Raji (cell line): ENCODE measurements around the gene SLC39A11.

Experiments used
- POLR2A ChIP-seq: IDR thresholded peaks from 2 replicates; pipeline ENCODE4 v1.6.1; 2011; ENCODE audit warnings: low read depth, low read length, control low read depth; ENCODE audit not compliant: insufficient read depth

Gene SLC39A11

GRCh38 chr17:72613806-72614292, 478.6 kb downstream of the SLC39A11 start:
- TF ChIP-seq POLR2A: no peak

GRCh38 chr17:72613396-72613795, 479.1 kb downstream of the SLC39A11 start:
- no peak for TF ChIP-seq POLR2A

GRCh38 chr17:72611172-72611571, 481.3 kb downstream of the SLC39A11 start:
- TF ChIP-seq POLR2A: no peak

GRCh38 chr17:72609501-72609900, 483.0 kb downstream of the SLC39A11 start:
- TF ChIP-seq POLR2A: no peak

- no peak for TF ChIP-seq POLR2A
Observed at GRCh38 chr17:72608436-72608835, 484.1 kb downstream of the SLC39A11 start.

GRCh38 chr17:72606656-72607055, 485.8 kb downstream of the SLC39A11 start:
- TF ChIP-seq POLR2A: no peak

- TF ChIP-seq POLR2A: no peak
Observed at GRCh38 chr17:72605543-72605942, 486.9 kb downstream of the SLC39A11 start.

GRCh38 chr17:72604518-72604917, 488.0 kb downstream of the SLC39A11 start:
- no peak for TF ChIP-seq POLR2A

- TF ChIP-seq POLR2A: no peak
Observed at GRCh38 chr17:72603420-72604242, 488.9 kb downstream of the SLC39A11 start.

- no peak for TF ChIP-seq POLR2A
Observed at GRCh38 chr17:72602517-72603419, 489.7 kb downstream of the SLC39A11 start.

- TF ChIP-seq POLR2A: no peak
Observed at GRCh38 chr17:72600934-72601333, 491.6 kb downstream of the SLC39A11 start.

- no peak for TF ChIP-seq POLR2A
Observed at GRCh38 chr17:72599891-72600290, 492.6 kb downstream of the SLC39A11 start.

GRCh38 chr17:72598695-72599094, 493.8 kb downstream of the SLC39A11 start:
- no peak for TF ChIP-seq POLR2A

- no peak for TF ChIP-seq POLR2A
Observed at GRCh38 chr17:72597354-72598087, 495.0 kb downstream of the SLC39A11 start.
